Activated T-cell treated with anti-CD3 and anti-CD28 coated beads, Interleukin-2, amount 50 U/mL, for 24 hours (primary cell): ENCODE results near the gene RNGTT.
"Not testable (repeated sequence)": the region's sequence is repeated elsewhere in the genome, so short reads cannot be mapped to it uniquely, and the experiment has no call there.

Source experiments
- DNase-seq: peaks from one replicate; pipeline ENCODE4 v3.0.0-alpha.2; 2020
- H3K27ac Mint-ChIP-seq: 2 replicates; pipeline ENCODE4 v1.8.0; 2020; ENCODE audit warnings: mild to moderate bottlenecking, mixed read lengths
- H3K27me3 Mint-ChIP-seq: 2 replicates; pipeline ENCODE4 v1.8.0; 2020; ENCODE audit warnings: mixed read lengths
- H3K36me3 Mint-ChIP-seq: 2 replicates; pipeline ENCODE4 v1.8.0; 2020; ENCODE audit warnings: low read depth, mixed read lengths
- H3K4me1 Mint-ChIP-seq: 2 replicates; pipeline ENCODE4 v1.8.0; 2020; ENCODE audit warnings: low read depth, mixed read lengths
- H3K4me3 Mint-ChIP-seq: 2 replicates; pipeline ENCODE4 v1.8.0; 2020; ENCODE audit warnings: mild to moderate bottlenecking, moderate library complexity, mixed read lengths
- H3K9me3 Mint-ChIP-seq: 2 replicates; pipeline ENCODE4 v1.8.0; 2020; ENCODE audit warnings: mixed read lengths

Gene RNGTT

DNA sequence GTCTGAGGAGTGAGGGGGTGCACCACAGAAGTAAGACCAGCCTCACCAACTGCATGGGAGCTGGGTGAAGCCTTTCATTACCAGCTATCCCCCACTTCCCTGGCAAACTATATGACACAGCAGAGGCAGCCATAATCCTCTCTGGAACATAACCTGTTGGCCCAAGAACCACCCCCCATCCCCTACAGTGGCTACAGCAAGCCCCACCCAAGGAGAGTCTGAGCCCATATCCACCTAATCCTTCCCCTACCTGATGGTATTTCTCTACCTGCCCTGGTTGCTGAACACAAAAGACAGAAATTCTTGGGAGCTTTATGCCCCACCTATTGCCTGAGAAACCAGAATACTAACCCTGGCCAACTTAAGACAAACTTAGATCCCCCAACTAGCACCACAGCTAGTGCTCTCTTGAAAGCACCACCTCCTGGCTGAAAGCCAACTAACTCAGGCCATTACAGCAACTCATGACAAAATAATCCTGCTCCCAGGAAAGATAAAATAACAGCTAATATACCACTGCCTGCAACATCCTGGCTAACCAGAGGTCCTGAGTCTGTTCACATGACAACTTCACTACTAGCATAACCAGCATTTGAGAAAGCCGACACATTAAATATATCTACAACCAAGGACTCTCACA is 11.2 kb downstream of the RNGTT start:
- Mint-ChIP-seq H3K27ac (no peak overlapping the region), H3K4me3 (no peak overlapping the region), H3K36me3 (peaks cover 57% of the 10 kb centered on the region), H3K27me3 (no peaks in the 10 kb centered on the region), H3K4me1 (peaks cover 26% of the 10 kb centered on the region), H3K9me3 (peaks cover 17% of the 10 kb centered on the region)
- DNase-seq, result no peak

GRCh38 chr6:88945415-88946008 is 17.9 kb downstream of the RNGTT start:
- Mint-ChIP-seq H3K4me1 (peaks cover 2% of the 10 kb centered on the region), H3K4me3 (no peak overlapping the region), H3K9me3 (no peaks in the 10 kb centered on the region), H3K27ac (no peak overlapping the region), H3K27me3 (no peaks in the 10 kb centered on the region), H3K36me3 (peaks cover 22% of the 10 kb centered on the region)
- DNase-seq, result no peak

GRCh38 chr6:88933521-88933920 is 29.9 kb downstream of the RNGTT start:
- Mint-ChIP-seq H3K4me3 (no peak overlapping the region), H3K27me3 (no peaks in the 10 kb centered on the region), H3K27ac (no peak overlapping the region), H3K36me3 (peaks cover 88% of the 10 kb centered on the region), H3K4me1 (no peaks in the 10 kb centered on the region), H3K9me3 (peaks cover 40% of the 10 kb centered on the region)
- DNase-seq, result no peak

DNA sequence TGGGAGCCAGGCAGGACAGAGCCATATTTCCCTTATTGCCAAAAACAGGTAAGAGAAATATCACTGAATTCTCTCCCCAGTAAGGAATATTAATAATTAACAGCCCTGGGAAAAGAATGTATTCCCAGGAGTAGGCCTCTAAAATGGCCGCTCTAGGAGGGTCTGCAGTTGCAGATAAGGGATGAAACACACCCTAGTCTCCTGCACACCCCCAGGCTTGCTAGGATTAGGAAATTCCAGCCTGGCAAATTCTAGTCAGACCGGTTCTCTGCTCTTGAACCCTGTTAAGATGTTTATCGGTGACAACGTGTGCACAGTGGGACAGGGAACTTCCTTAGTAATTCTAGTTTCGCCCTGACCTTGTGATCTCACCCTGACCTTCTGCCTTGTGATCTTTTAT is 31.4 kb downstream of the RNGTT start:
- H3K4me3 Mint-ChIP-seq, DNase-seq, H3K4me1 Mint-ChIP-seq, H3K27ac Mint-ChIP-seq, H3K27me3 Mint-ChIP-seq: not testable (repeated sequence)
- Mint-ChIP-seq H3K9me3 (peaks cover 34% of the 10 kb centered on the region), H3K36me3 (peaks cover 84% of the 10 kb centered on the region)

- Mint-ChIP-seq H3K27me3 (no peaks in the 10 kb centered on the region), H3K9me3 (no peaks in the 10 kb centered on the region), H3K36me3 (peaks cover 53% of the 10 kb centered on the region), H3K27ac (no peak overlapping the region), H3K4me3 (no peak overlapping the region), H3K4me1 (peaks cover 3% of the 10 kb centered on the region)
- no peak for DNase-seq
Measured at GRCh38 chr6:88922775-88923548, 40.5 kb downstream of the RNGTT start.

GRCh38 chr6:88921734-88922133 is 41.7 kb downstream of the RNGTT start:
- no peak for DNase-seq
- H3K27me3 Mint-ChIP-seq, result no peaks in the 10 kb centered on the region
- H3K4me1 Mint-ChIP-seq, result peaks cover 11% of the 10 kb centered on the region
- no peak overlapping the region for H3K27ac Mint-ChIP-seq
- no peaks in the 10 kb centered on the region for H3K9me3 Mint-ChIP-seq
- peaks cover 50% of the 10 kb centered on the region for H3K36me3 Mint-ChIP-seq
- no peak overlapping the region for H3K4me3 Mint-ChIP-seq

GRCh38 chr6:88920774-88921733 is 42.4 kb downstream of the RNGTT start:
- Mint-ChIP-seq H3K36me3 (peaks cover 48% of the 10 kb centered on the region), H3K9me3 (no peaks in the 10 kb centered on the region), H3K27ac (no peak overlapping the region), H3K27me3 (no peaks in the 10 kb centered on the region), H3K4me3 (no peak overlapping the region), H3K4me1 (peaks cover 13% of the 10 kb centered on the region)
- no peak for DNase-seq

- no peak for DNase-seq
- Mint-ChIP-seq H3K27me3 (no peaks in the 10 kb centered on the region), H3K27ac (no peak overlapping the region), H3K4me3 (no peak overlapping the region), H3K4me1 (peaks cover 16% of the 10 kb centered on the region), H3K9me3 (no peaks in the 10 kb centered on the region), H3K36me3 (peaks cover 50% of the 10 kb centered on the region)
Measured at GRCh38 chr6:88920088-88920487, 43.3 kb downstream of the RNGTT start.

GRCh38 chr6:88919032-88919431 is 44.4 kb downstream of the RNGTT start:
- Mint-ChIP-seq H3K4me3 (no peak overlapping the region), H3K4me1 (peaks cover 25% of the 10 kb centered on the region), H3K27ac (no peak overlapping the region), H3K27me3 (no peaks in the 10 kb centered on the region), H3K36me3 (peaks cover 45% of the 10 kb centered on the region), H3K9me3 (no peaks in the 10 kb centered on the region)
- DNase-seq, result no peak

DNA sequence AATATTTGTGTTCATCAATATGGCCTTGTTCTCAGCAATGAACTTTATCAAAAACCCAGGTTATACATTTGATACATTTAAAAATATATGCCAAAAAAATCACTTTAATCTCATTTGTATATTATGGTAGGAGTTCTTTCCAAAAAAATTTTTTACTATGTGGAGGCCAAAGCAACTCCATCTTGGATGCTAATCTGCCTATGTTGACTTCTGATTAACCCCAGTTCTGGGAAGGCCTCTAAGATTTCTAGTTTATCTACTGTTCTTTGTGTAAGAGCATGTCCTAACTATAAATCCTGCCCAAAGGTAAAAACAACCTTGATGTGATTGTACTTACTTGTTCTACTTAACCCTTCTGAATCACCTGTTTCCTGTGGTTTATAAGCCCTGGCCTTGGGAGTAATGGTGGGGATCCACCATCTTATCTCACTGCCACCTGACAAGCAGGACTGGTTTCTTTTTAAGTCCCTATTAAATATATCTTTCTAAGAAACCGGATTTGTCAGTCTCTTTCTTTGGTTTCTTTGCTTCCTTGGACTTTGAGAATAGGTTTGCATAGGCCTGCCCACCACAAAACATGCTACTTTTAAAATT is 46.7 kb downstream of the RNGTT start:
- H3K4me1 Mint-ChIP-seq, result peaks cover 41% of the 10 kb centered on the region
- no peaks in the 10 kb centered on the region for H3K27me3 Mint-ChIP-seq
- H3K36me3 Mint-ChIP-seq, result peaks cover 35% of the 10 kb centered on the region
- no peak overlapping the region for H3K4me3 Mint-ChIP-seq
- H3K9me3 Mint-ChIP-seq, result no peaks in the 10 kb centered on the region
- DNase-seq, result no peak
- H3K27ac Mint-ChIP-seq, result no peak overlapping the region

DNA sequence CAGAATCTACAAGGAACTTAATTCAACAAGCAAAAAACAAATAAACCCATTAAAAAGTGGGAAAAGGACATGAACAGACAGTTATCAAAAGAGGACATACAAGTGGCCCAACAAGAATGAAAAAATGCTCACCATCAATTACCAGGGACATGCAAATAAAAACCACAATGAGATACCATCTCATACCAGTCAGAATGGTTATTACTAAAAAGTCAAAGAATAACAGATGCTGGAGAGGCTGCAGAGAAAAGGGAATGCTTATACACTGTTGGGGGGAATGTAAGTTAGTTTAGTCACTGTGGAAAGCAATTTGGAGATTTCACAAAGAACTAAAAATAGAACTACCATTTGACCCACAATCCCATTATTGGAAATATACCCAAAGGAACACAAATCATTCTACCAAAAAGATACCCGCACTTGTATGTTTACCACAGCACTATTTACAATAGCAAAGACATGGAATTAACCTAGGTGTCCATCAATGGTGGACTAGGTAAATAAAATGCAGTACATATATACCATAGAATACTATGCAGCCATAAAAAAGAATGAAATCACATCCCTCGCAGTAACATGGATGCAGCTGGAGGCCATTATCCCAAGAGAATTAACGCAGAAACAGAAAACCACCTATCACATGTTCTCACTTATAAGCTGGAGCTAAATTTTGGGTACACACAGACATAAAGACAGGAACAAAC is 48.4 kb downstream of the RNGTT start:
- Mint-ChIP-seq H3K27ac (no peak overlapping the region), H3K9me3 (no peaks in the 10 kb centered on the region), H3K4me1 (peaks cover 54% of the 10 kb centered on the region), H3K4me3 (no peak overlapping the region), H3K36me3 (peaks cover 37% of the 10 kb centered on the region), H3K27me3 (no peaks in the 10 kb centered on the region)
- no peak for DNase-seq

- H3K4me1 Mint-ChIP-seq, result peaks cover 63% of the 10 kb centered on the region
- no peak for DNase-seq
- no peaks in the 10 kb centered on the region for H3K27me3 Mint-ChIP-seq
- H3K4me3 Mint-ChIP-seq, result no peak overlapping the region
- peaks cover 37% of the 10 kb centered on the region for H3K36me3 Mint-ChIP-seq
- H3K27ac Mint-ChIP-seq, result no peak overlapping the region
- no peaks in the 10 kb centered on the region for H3K9me3 Mint-ChIP-seq
Measured at GRCh38 chr6:88914180-88914579, 49.2 kb downstream of the RNGTT start.

- no peaks in the 10 kb centered on the region for H3K9me3 Mint-ChIP-seq
- no peak overlapping the region for H3K27ac Mint-ChIP-seq
- H3K4me3 Mint-ChIP-seq, result no peak overlapping the region
- peaks cover 69% of the 10 kb centered on the region for H3K4me1 Mint-ChIP-seq
- H3K27me3 Mint-ChIP-seq, result no peaks in the 10 kb centered on the region
- DNase-seq, result no peak
- H3K36me3 Mint-ChIP-seq, result peaks cover 40% of the 10 kb centered on the region
Measured at GRCh38 chr6:88913471-88913870, 49.9 kb downstream of the RNGTT start.
